Esophagus squamous epithelium (tissue), 4 donors: ENCODE results near the gene ADI1.

Source experiments
- POLR2A ChIP-seq, 4 donors: fragments of 450-650 bp; IDR thresholded peaks; one replicate each; pipeline ENCODE4 v1.6.1; 2017; ENCODE audit warnings: antibody characterized with exemption in 4 of 4, mild to moderate bottlenecking in 4 of 4, moderate library complexity in 3 of 4
- TF ChIP-seq, protein P1 (sequence below), 6 experiments: fragments of 450-650 bp in 4 of 6; fragments of 200-600 bp in 2 of 6; sonication (generic) in 2 of 6; IDR thresholded peaks; one replicate each; pipeline ENCODE4 v1.5.1; 2016 to 2019; ENCODE audit warnings: antibody characterized with exemption in 6 of 6, mild to moderate bottlenecking in 4 of 6, moderate library complexity in 4 of 6

DNA sequence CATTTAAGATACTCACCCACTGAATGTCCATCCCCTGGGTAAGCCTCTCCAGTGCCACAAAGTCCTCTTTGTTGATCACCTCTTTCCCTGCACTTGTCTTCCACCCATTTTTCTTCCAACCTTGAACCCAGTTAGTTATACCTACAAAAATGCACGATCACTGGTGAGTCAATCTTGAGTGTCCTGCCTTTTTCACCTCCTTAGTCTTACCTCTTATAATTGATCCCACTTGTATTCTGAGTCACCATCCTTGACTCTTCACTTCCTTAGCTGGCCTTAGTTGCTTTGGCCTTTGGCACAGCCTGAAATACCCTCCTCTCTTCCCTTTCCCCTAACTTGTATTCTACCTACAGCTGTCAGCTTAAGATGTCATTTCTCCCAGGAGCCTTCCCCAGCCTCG lies 28.6 kb upstream of the ADI1 start:
- TF ChIP-seq, protein P1, sequence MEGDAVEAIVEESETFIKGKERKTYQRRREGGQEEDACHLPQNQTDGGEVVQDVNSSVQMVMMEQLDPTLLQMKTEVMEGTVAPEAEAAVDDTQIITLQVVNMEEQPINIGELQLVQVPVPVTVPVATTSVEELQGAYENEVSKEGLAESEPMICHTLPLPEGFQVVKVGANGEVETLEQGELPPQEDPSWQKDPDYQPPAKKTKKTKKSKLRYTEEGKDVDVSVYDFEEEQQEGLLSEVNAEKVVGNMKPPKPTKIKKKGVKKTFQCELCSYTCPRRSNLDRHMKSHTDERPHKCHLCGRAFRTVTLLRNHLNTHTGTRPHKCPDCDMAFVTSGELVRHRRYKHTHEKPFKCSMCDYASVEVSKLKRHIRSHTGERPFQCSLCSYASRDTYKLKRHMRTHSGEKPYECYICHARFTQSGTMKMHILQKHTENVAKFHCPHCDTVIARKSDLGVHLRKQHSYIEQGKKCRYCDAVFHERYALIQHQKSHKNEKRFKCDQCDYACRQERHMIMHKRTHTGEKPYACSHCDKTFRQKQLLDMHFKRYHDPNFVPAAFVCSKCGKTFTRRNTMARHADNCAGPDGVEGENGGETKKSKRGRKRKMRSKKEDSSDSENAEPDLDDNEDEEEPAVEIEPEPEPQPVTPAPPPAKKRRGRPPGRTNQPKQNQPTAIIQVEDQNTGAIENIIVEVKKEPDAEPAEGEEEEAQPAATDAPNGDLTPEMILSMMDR (IDR thresholded peaks at IDR 0.05) = no peak
- no peak for TF ChIP-seq POLR2A (IDR thresholded peaks at IDR 0.05)
